ENCODE data around the gene PHIP. TPM values are rescaled to one million over a fixed set of nuclear protein-coding genes. Genes with fewer than 3 reads are reported as not detected.
A peak's percentile ranks its signal among the peaks of the same experiment; 100 is the strongest.

PHIP gene
- total and polyA plus RNA-seq, 9 of the 15 experiments (the other 6 are each of a cell fraction or from before 2014, with no cell fraction given) = 8.1 to 36.3 (median 16.5) TPM

DNA sequence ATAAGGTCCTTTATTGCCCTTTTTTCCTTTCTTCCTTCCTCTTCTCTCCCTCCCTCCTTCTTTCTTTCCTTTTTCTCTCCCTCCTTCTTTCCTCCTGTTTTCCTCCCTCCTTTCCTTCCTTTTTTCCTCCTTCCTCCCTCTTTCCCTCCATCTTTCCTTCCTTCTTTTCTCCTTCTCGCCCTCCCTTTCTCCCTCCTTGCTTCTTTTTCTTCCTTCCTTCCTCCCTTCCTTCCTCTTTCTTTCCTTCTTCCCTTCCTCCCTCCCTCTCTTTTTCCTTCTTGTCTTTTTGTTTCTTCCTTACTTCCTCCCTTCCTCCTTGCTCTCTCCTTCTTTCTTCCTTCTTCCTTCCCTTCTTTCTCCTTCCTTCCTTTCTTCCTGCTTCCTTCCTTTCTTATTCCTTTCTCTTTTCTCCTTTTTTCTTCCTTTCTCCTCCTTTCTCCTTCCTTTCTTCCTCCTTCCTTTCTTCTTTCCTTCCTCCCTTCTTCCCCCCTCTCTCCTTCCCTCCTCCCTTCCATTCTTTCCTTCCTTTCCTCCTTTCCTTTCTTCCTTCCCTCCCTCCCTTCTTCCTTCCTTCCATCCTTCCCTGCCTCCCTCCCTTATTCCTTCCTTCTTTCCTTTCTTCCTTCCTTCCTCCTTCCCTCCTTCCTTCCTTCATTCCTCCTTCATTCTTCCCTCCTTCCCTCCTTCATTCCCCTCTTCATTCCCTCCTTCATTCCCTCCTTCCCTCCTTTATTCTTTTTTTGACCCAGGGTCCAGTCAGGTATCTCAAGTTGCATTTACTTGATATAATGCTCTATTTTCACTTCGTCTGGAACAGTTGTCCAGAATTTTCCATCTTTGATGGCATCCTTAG lies 11.7 kb upstream of the PHIP start (continued):
- no peak for TF ChIP-seq JUN (IDR thresholded peaks at IDR 0.05; ENCODE audit: borderline replicate concordance, low read depth, low read length)
- no peak for TF ChIP-seq JUN (CRISPR knock-in tag; IDR thresholded peaks at IDR 0.05; ENCODE audit: borderline replicate concordance)

DNA sequence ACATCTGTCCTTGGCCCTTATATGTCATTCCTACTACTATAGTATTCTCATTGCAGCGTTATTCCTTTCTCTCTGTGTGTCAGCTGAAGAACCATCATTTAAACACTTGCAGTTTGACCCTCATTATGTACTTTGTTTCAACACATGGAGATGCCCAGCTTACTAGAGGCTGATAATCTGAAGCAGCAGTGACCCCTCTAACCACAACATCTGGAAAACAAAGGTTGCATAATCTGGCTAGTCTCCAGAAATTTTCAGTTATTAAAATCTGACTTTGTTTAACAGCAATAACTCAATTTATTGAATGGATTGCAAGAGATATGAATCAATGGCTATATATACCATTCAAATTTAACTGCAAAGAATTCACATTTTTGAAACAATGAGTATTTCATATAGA lies 6.6 kb upstream of the PHIP start:
- Histone ChIP-seq H3K4me2 (ENCODE audit: insufficient read depth, low read length) (no peak overlapping the region), H3K4me3 (no peak overlapping the region), H3K9me3 (replicated peaks; ENCODE audit: control insufficient read depth, insufficient read depth, low read depth, low read length) (no peaks in the 10 kb centered on the region), H3K4me1 (replicated peaks in 1 of 2; ENCODE audit: control insufficient read depth in 2 of 2, insufficient read depth in 2 of 2, low read length in 2 of 2) (peaks cover 0 to 9% of the 10 kb centered on the region in 2 experiments; a peak in 3 of 5 replicates), H3K9me1 (ENCODE audit: control insufficient read depth, insufficient read depth, low read length) (no peaks in the 10 kb centered on the region), H3K27ac (ENCODE audit: extremely low read depth, low read depth, low read length) (no peak overlapping the region), H4K20me1 (replicated peaks; ENCODE audit: control insufficient read depth, insufficient read depth, low read length) (no peaks in the 10 kb centered on the region), H3K9ac (ENCODE audit: insufficient read depth in 1 of 2, low read depth in 2 of 2, low read length in 2 of 2) (no peak overlapping the region), H3K27me3 (ENCODE audit: control insufficient read depth in 2 of 2, insufficient read depth in 2 of 2, low read length in 2 of 2) (no peaks in the 10 kb centered on the region), H3K36me3 (ENCODE audit: control insufficient read depth, insufficient read depth, low read length) (no peaks in the 10 kb centered on the region), H3K79me2 (ENCODE audit: control insufficient read depth, insufficient read depth, low read length) (peaks cover 4% of the 10 kb centered on the region), H2AFZ (ENCODE audit: low read depth, low read length) (no peak overlapping the region)
- FAIRE-seq (no peak), ATAC-seq (no peak), DNase-seq (ENCODE audit: extremely low read depth in 1 of 4, low spot score in 3 of 4) (no peak)
- ChIA-PET CTCF (ENCODE audit: low intra/inter-chr PET ratio) (no interaction called here), POLR2A (no interaction called here)
- 0% methylated on average over 1 of the region's 1 CpG for WGBS (ENCODE audit: insufficient coverage, low coverage, missing lambda C conversion rate)
- BruUV-seq (replicated peaks) = no TSS peak
- in situ Hi-C loops (cut with MboI) (no loop called here), intact Hi-C loops (cut with micrococcal nuclease) (no loop called here)
- TF ChIP-seq CBX2 (IDR thresholded peaks at IDR 0.05; ENCODE audit: insufficient read depth, low read length, poor library complexity, severe bottlenecking) (no peak), MCM5 (IDR thresholded peaks at IDR 0.05; ENCODE audit: low read depth) (no peak), ZFPM2 (CRISPR knock-in tag; IDR thresholded peaks at IDR 0.05) (no peak), NCOR1 (IDR thresholded peaks at IDR 0.05) (peak; percentile 28; the same call in 1 of the 2 replicates), NR2C1 (IDR thresholded peaks at IDR 0.05) (no peak), NR2C1 (tag; IDR thresholded peaks at IDR 0.05) (0 out of 2 replicates have a peak, but pooled peaks have one; percentile 21), SNRNP70 (optimal IDR thresholded peaks at IDR 0.05; ENCODE audit: low read depth, low read length) (no peak), NCOA1 (IDR thresholded peaks at IDR 0.05; ENCODE audit: low read depth) (no peak), ZFP91 (CRISPR knock-in tag; IDR thresholded peaks at IDR 0.05) (no peak), NFIC (IDR thresholded peaks at IDR 0.05) (peak; percentile 75), ZNF165 (CRISPR knock-in tag; IDR thresholded peaks at IDR 0.05; ENCODE audit: borderline replicate concordance) (no peak), FOXA3 (CRISPR knock-in tag; conservative IDR thresholded peaks at IDR 0.05 in 1 of 2, IDR thresholded peaks at IDR 0.05 in 1 of 2) (0 out of 4 replicates have a peak, but pooled peaks of 1 of the 2 experiments have one; percentile 15), CEBPG (CRISPR knock-in tag; IDR thresholded peaks at IDR 0.05) (no peak), CEBPG (tag; conservative IDR thresholded peaks at IDR 0.05 in 1 of 2, IDR thresholded peaks at IDR 0.05 in 1 of 2) (peak; percentile 17 to 47; a peak in 2 of 4 replicates)
- TF ChIP-seq, protein P1, sequence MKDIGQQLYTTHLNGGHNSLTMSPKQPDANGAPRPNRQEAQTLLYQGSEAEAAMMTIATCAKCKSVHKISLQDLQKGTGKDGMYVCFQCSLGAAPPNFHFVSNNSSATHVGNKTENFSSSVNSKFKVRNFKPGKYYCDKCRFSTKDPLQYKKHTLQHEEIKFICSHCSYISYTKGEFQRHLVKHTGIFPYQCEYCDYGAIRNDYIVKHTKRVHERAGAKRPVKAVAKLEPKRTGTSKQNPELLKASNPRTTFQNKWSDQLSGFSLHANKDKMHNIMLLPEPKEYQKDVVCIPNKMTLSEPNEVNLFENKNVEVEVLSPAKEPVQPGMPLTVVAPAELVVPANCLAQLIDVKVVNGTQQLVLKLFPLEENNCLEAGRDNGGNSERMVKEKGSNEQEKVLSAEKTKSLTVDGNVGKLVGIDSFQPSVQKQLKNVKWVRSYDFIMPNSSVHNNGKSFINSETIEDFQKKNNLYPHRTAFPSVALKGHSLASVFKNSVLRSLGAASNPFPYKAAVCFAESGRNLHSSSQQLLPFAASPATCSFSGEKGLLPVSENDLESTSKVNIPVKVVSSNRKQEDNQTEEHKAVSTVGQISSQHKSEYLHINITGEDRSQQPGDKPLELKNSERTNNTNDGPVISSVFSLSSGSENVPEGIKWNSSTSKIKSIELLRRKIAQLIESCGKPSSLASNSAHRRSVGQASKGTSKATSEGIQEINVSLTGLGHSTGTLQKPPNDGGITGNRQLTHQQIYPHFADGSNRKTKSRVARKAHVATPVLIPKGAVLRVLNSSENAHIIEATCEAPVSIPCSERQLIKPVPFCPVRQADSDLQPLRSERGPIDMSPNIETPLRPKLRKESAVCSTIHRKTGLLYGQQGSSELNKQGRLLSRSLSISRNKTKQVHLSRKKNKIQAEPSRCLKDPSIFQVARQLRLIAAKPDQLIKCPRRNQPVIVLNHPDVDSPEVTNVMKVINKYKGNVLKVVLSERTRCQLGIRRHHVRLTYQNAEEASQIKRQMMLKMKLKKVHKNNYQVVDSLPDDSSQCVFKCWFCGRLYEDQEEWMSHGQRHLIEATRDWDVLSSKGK (CRISPR knock-in tag; IDR thresholded peaks at IDR 0.05) = no peak

Data from K562 (cell line).